K562 (cell line): ENCODE measurements around the gene NBEA.

Experiments
- CEBPB ChIP-seq: fragments of 450-650 bp; IDR thresholded peaks from 2 replicates; pipeline ENCODE4 v1.6.1; 2016; ENCODE audit warnings: missing genetic modification characterization, missing compliant biosample characterization
- CREB5 ChIP-seq: fragments of 250-450 bp; sonication (Bioruptor Pico); IDR thresholded peaks from 2 replicates; pipeline ENCODE4 v1.5.0; 2020; ENCODE audit warnings: mild to moderate bottlenecking
- GTF2F1 ChIP-seq: IDR thresholded peaks from 2 replicates; pipeline ENCODE4 v1.6.1; 2011; ENCODE audit warnings: low read depth, low read length, improper control_type of control experiment
- HDAC2 ChIP-seq: fragments of 450-650 bp; IDR thresholded peaks from 2 replicates; pipeline ENCODE4 v1.6.1; 2016; ENCODE audit warnings: mild to moderate bottlenecking
- NCOA1 ChIP-seq: fragments of 450-650 bp; IDR thresholded peaks from 2 replicates; pipeline ENCODE4 v1.6.1; 2016; ENCODE audit warnings: low read depth
- POLR2A ChIP-seq: fragments of 450-650 bp; conservative IDR thresholded peaks from 2 replicates; pipeline ENCODE4 v1.6.1; 2016
- YY1 ChIP-seq, 3 experiments: IDR thresholded peaks; 2 replicates each; pipeline ENCODE4 v1.6.1; 2011; ENCODE audit warnings: low read length in 2 of 3, mild to moderate bottlenecking in 2 of 3, moderate library complexity in 2 of 3, borderline replicate concordance in 1 of 3, control low read depth in 1 of 3, low read depth in 1 of 3; ENCODE audit not compliant: insufficient read depth in 3 of 3, insufficient replicate concordance in 2 of 3, control insufficient read depth in 1 of 3, insufficient read length in 1 of 3; ENCODE audit errors: extremely low read depth in 1 of 3
- ZNF274 ChIP-seq: IDR thresholded peaks from 2 replicates; pipeline ENCODE4 v1.6.1; 2011; ENCODE audit warnings: low read depth, mild to moderate bottlenecking, low read length, moderate library complexity, borderline replicate concordance
- ZNF778 ChIP-seq: fragments of 450-650 bp; formaldehyde crosslinking; IDR thresholded peaks from 2 replicates; pipeline ENCODE4 v1.4.0; 2020; ENCODE audit warnings: mild to moderate bottlenecking, moderate library complexity
- TF ChIP-seq, protein P1 (sequence below): fragments of 250-450 bp; sonication (Bioruptor Pico); IDR thresholded peaks from 2 replicates; pipeline ENCODE4 v1.5.0; 2022; ENCODE audit warnings: mild to moderate bottlenecking
- TF ChIP-seq, protein P2 (sequence below): fragments of 250-450 bp; sonication (Bioruptor Pico); IDR thresholded peaks from 2 replicates; pipeline ENCODE4 v1.8.0; 2021; ENCODE audit warnings: mild to moderate bottlenecking, moderate library complexity

DNA sequence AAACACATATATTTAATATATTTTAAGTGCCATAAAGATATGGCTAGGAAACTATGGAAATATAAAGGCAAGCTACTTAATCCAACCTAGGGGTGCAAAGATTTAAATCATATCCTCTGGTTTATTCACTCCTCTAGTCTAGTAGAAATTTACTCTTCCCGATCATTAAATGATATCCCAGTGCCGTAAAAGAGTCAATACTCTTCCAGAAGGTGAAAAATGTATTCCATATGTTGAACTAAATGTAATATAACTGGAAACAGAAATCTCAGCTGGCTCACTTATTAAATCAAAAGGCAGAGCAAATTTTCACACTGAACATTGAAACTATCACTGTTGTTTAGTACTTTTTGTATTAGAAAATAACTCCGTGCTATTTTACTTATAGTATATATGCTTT is 523.3 kb downstream of the NBEA start:
- TF ChIP-seq CREB5 (no peak), NCOA1 (no peak), GTF2F1 (no peak), ZNF778 (CRISPR knock-in tag) (no peak), YY1 (IDR thresholded peaks at IDR 0.05; ENCODE audit: borderline replicate concordance in 1 of 3, control insufficient read depth in 1 of 3, extremely low read depth in 1 of 3, insufficient read depth in 3 of 3, insufficient read length in 1 of 3, insufficient replicate concordance in 2 of 3, low read depth in 1 of 3, low read length in 2 of 3) (no peak), ZNF274 (no peak), HDAC2 (no peak), CEBPB (no peak), POLR2A (no peak)
- TF ChIP-seq, protein P1, sequence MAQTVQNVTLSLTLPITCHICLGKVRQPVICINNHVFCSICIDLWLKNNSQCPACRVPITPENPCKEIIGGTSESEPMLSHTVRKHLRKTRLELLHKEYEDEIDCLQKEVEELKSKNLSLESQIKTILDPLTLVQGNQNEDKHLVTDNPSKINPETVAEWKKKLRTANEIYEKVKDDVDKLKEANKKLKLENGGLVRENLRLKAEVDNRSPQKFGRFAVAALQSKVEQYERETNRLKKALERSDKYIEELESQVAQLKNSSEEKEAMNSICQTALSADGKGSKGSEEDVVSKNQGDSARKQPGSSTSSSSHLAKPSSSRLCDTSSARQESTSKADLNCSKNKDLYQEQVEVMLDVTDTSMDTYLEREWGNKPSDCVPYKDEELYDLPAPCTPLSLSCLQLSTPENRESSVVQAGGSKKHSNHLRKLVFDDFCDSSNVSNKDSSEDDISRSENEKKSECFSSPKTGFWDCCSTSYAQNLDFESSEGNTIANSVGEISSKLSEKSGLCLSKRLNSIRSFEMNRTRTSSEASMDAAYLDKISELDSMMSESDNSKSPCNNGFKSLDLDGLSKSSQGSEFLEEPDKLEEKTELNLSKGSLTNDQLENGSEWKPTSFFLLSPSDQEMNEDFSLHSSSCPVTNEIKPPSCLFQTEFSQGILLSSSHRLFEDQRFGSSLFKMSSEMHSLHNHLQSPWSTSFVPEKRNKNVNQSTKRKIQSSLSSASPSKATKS (CRISPR knock-in tag): no peak
- TF ChIP-seq, protein P2, sequence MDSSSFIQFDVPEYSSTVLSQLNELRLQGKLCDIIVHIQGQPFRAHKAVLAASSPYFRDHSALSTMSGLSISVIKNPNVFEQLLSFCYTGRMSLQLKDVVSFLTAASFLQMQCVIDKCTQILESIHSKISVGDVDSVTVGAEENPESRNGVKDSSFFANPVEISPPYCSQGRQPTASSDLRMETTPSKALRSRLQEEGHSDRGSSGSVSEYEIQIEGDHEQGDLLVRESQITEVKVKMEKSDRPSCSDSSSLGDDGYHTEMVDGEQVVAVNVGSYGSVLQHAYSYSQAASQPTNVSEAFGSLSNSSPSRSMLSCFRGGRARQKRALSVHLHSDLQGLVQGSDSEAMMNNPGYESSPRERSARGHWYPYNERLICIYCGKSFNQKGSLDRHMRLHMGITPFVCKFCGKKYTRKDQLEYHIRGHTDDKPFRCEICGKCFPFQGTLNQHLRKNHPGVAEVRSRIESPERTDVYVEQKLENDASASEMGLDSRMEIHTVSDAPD (CRISPR knock-in tag): no peak
